Measurements from ENCODE around the gene TRIM39. TPM values are rescaled to one million over a fixed set of nuclear protein-coding genes. Genes with fewer than 3 reads are reported as not detected.
"Not testable (repeated sequence)": the region's sequence is repeated elsewhere in the genome, so short reads cannot be mapped to it uniquely, and the experiment has no call there.

TRIM39 gene
- 13.2 and 16.3 TPM in 2 replicates for total RNA-seq (2014; rRNA removed; shearing (Covaris generic))
- polyA plus RNA-seq (2015; cell fraction: cytosol; rRNA removed), result 11.9 and 17.7 TPM in 2 replicates
- polyA plus RNA-seq (2015; cell fraction: nucleus; rRNA removed), result 14.7 and 24.7 TPM in 2 replicates

DNA sequence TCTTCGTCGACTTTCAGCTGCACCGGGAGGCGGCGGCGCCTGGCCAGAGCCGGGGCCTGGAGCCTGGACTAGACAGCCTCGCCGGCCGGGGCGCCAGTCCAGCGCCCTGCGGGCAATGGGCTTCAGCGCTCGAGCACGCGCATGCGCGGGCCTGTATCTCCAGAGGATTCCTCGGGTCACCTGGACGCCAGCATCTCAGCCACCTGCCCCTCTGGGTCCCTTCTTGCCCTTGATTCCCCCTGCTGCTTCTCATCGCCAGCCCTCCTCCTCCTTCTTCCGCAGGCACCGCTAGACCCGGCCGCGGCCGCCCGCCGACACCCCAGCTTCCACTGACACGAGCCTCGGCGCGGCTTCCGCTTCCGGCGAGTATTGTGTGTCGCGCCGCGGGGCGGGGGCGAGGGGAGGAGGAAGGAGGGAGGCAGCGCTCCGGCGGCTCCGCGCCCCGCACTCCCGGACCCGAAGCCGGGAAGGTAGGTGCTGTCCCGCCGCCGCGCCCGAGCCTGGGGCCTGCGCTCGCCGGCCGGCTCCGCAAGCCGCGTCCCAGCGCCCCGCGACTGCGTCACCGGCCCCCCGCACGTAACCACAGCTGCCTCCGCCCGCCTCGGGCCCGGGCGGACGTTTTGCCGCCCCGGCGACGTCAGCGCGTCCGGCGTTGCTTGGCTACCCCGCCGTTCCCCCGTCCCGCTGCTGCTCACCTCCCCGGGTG lies at the start of gene TRIM39:
TSS of gene TRIM39 (plus strand) at position 402 of the 706 bp plus-strand sequence. CDS start 2,391 bp downstream, outside the sequence.
- peak; percentile 81 for DNase-seq (ENCODE audit: low read depth)

- DNase-seq (ENCODE audit: low read depth), result not testable (repeated sequence)
Measured at GRCh38 chr6:30280988-30281387, 45.7 kb upstream of the TRIM39 start.

- DNase-seq (ENCODE audit: low read depth), result no peak
Measured at GRCh38 chr6:30282522-30282921, 44.2 kb upstream of the TRIM39 start.

GRCh38 chr6:30283761-30284160 lies 43.0 kb upstream of the TRIM39 start:
- no peak for DNase-seq (ENCODE audit: low read depth)

DNA sequence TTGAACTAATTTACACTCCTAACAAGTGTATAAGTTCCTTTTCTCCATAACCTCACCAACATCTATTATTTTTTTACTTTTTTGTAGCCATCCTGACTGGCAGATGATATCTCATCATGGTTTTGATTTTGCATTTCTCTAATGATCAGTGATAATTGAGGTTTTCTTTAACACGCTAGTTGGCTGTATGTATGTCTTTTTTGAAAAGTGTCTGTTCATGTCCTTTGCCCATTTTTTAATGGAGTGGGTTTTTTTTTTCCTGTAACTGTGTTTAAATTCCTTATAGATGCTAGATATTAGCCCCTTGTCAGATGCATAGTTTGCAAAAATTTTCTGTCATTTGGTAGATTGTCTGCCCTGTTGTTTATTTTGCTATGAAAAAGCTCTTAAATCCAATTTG lies 39.6 kb upstream of the TRIM39 start:
- no peak for DNase-seq (ENCODE audit: low read depth)

GRCh38 chr6:30295837-30296236 lies 30.9 kb upstream of the TRIM39 start:
- DNase-seq (ENCODE audit: low read depth), result no peak

DNA sequence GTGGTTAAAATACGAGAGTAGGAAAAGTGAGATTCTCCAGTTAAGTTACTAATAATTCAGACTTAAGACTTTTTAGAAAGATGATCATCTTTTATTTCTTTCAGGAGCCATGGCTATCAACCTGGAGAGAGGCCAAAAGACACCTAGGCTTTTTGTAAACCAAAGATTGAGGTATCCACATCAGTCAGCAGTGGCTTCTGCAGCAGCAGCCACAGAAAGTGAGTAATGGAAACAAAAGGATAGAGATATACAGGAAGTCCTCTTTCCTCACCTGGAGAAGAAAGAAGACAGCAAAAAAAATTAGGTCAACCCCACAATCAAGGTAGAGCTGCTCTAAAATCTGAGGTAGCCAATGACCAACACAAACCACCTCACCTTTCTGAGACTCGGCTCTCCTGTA lies 22.7 kb upstream of the TRIM39 start:
- no peak for DNase-seq (ENCODE audit: low read depth)

DNA sequence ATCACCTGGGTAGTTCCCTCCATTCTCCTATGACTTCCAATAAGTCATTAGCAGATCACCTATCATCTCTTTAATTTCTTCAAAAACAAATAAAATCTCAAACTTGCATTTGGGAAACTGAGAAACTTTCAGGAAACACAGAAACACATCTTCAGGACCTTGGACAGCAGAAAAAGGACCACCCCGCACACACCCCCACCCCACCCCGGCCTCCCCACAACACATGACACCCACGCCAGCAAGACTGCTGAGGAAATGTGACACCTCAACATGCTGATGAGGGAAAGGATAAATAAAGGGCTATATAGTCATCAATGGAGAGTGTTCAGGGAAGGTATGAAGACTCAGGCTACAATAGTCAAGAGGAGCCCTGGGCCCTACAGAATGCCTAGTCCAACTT lies 15.6 kb upstream of the TRIM39 start:
- DNase-seq (ENCODE audit: low read depth), result no peak

DNA sequence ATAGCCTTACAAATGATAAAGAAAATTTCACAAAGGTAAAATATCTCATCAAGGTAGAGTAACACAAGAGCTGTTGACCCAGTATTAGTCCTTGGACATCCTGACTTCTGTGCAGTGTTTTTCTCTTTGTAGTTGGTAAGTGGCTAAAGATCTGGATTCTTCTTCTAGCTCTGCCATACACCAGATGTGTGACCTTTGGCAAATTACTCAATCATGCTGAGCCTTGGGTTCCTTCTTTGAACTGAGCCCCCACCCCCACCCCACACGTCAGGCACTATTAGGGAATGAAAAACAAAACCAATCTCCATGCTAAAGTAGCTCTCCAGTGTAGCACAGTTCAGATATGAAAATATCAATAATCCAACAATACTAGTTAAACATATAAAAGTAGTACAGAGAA lies 15.1 kb upstream of the TRIM39 start:
- no peak for DNase-seq (ENCODE audit: low read depth)

- no peak for DNase-seq (ENCODE audit: low read depth)
Measured at GRCh38 chr6:30312266-30312665, 14.5 kb upstream of the TRIM39 start.

GRCh38 chr6:30312676-30313321 lies 13.9 kb upstream of the TRIM39 start:
- no peak for DNase-seq (ENCODE audit: low read depth)

DNA sequence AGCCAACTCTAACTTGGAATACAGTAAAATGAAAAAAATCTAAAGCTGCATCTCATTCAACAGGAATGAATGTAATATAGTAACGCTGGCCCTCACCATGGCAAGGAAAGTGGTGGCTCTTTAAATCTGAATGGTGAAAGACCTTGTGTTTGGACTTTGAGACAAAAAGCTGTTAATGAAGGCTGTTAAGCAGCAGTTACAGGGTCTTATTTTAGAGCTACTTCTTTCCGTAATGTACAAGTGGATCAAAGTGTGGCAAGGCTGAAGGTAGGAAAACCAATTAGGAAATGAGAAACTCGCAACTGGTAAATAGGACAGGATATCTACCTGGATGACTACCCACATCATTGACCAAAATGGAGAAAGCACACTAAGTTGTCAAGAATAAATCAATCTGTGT lies 11.6 kb upstream of the TRIM39 start:
- DNase-seq (ENCODE audit: low read depth), result no peak

DNA sequence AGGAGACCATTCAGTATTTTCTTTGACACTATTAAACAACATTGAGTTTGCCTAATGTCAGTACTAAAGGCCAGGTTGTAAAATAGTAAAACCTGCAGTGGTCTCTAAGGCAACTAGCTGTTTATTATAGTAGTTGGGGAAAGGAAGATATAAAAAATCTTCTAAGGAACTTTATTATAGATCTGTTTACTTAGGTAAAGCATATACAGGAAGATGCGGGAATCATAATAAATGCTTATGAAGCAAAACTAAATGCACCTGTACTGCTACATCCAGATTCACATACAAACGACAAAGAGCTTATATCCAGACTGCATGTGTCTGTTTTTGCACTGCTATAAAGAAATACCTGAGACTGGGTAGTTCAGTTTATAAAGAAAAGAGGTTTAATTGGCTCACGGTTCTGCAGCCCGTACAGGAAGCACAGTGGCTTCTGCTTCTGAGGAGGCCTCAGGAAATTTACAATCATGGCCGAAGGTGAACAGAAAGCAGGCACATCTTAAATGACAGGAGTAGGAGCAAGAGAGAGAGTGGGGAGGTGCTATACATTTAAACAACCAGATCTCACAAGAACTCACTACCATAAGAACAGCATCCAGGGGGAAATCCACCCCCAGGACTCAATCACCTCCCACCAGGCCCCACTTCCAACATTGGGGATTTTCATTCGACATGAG lies 8.7 kb upstream of the TRIM39 start:
- DNase-seq (ENCODE audit: low read depth), result no peak

GRCh38 chr6:30319146-30319835 lies 7.4 kb upstream of the TRIM39 start:
- DNase-seq (ENCODE audit: low read depth), result no peak

- no peak for DNase-seq (ENCODE audit: low read depth)
Measured at GRCh38 chr6:30321692-30322388, 4.9 kb upstream of the TRIM39 start.

DNA sequence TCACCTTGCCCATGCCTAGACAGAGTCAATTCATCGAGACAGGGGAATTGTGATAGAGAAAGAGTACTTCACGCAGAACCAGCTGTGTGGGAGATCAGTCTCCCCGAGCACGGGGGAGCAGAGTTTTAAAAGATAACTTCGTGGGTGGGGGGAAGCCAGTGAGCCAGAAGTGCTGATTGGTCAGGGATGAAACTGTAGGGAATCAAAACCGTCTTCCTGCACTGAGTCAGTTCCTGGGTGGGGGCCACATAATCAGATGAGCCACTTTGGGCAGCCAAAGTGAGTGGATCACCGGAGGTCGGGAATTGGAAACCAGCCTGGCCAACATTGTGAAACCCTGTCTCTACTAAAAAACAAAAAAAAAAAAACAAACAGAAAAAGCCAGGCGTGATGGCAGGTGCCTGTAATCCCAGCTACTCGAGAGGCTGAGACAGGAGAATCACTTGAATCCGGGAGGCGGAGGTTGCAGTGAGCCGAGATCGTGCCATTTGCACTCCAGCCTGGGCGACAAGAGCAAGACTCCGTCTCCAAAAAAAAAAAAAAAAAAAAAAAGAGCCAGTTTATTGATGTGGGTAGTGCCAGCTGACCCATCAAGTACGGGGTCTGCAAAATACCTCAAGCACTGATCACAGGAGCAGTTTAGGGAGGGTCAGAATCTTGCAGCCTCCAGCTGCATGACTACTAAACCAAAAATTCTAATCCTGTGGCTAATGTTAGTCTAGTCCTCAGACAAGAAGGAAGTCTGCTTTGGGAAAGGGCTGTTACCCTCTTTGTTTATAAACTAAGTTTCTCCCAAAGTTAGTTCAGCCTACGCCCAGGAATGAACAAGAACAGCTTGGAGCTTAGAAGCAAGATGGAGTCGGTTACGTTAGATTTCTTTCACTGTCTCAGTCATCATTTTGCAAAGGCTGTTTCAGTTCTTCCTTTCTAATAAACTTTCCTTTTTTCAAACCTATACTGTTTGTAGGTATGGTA lies 3.9 kb upstream of the TRIM39 start:
- peak; percentile 76 for DNase-seq (ENCODE audit: low read depth)

GRCh38 chr6:30323806-30324205 lies 2.9 kb upstream of the TRIM39 start:
- DNase-seq (ENCODE audit: low read depth), result peak; percentile 54

DNA sequence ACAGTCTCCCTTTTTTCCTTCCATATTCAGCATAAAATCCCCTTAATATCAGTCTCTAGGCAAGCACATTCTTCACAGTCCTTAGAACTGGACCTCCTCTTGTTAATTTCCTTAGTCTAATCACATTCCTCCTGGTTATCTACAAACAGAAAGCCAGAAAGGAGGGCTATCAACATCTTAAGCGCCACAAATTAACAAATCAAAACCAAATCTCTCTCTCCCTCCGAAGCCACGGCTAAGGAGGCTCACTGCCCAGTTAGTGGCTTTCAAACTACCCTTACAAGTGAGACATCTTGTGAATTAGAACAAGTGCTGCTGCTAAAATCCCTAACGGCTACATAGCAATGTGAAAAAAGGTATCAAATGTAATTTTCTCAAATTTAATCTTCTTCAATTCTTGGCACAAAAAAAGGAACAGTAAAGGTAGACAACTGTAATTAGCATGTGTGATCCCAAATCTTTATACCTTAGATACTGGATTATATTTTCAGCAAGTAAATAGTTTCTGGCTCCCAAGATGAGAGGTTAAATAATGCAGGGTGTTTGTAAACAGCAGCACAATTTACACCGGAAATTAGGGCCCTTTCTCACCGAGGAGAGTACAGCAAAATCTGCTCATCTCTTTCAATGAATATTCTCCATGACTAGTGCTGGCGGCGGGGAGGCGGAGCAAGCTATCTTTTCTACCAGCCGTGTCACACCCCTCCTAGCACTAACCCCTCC lies 1.4 kb upstream of the TRIM39 start:
- DNase-seq (ENCODE audit: low read depth), result no peak

DNA sequence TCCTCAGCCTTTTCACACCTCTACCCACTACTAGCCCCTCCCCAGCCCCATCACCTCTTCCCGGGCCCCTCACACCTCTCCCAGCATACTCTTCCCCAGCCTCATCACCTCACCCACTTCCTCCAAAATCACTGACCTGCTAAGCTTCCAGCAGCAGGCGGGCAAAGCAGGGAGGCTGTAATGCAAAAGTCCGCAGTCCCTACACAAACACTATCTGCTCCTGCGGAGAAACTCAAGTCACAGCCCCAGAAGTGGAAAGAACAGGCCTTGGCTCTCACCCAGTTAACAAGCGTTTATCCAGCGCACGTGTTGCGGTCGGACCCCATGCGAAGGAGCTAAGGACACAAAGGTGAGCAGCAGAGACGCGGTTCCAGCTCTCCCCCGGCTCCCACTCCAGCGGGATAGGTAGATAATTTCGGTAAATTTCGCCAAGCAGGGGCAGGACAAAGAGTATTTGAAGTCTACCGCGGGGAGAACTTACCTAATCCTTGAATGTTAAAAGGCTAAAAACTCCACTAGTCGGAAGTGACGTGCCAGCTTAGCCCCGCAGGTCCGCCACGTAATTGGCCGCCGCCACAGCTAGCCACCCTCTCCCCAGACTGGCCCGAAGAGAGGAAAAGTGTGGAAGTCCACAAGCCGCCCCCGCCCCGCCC lies 728 bp upstream of the TRIM39 start:
- peak; percentile 77 for DNase-seq (ENCODE audit: low read depth)

Measured in HT1080 (cell line).